Neural progenitor cell (in vitro differentiated cells): Measurements from ENCODE around the gene NFATC1. TPM values are rescaled to one million over a fixed set of nuclear protein-coding genes. Genes with fewer than 3 reads are reported as not detected.

Experiments
- DNase-seq: peaks from one replicate; pipeline ENCODE4 v3.0.0-alpha.2; 2016; ENCODE audit warnings: low spot score
- H2AFZ ChIP-seq: fragments of 200-600 bp; sonication (generic); replicated peaks from 2 replicates; pipeline ENCODE4 v1.6.1; 2016; ENCODE audit warnings: antibody characterized with exemption
- H3F3A ChIP-seq: fragments of 200-600 bp; sonication (generic); 2 replicates; pipeline ENCODE4 v1.6.1; 2016; ENCODE audit warnings: antibody characterized with exemption, low read depth
- H3K27ac ChIP-seq: fragments of 200-600 bp; sonication (generic); 2 replicates; pipeline ENCODE4 v1.5.1; 2016; ENCODE audit warnings: mild to moderate bottlenecking
- H3K27me3 ChIP-seq: fragments of 200-600 bp; sonication (generic); 2 replicates; pipeline ENCODE4 v1.6.1; 2016; ENCODE audit warnings: mild to moderate bottlenecking, moderate library complexity
- H3K36me3 ChIP-seq: fragments of 200-600 bp; sonication (generic); 2 replicates; pipeline ENCODE4 v1.5.1; 2016
- H3K4me1 ChIP-seq: fragments of 200-600 bp; sonication (generic); 2 replicates; pipeline ENCODE4 v1.6.1; 2016; ENCODE audit warnings: mixed run types
- H3K4me2 ChIP-seq: fragments of 200-600 bp; sonication (generic); 2 replicates; pipeline ENCODE4 v1.6.1; 2016
- H3K4me3 ChIP-seq: fragments of 200-600 bp; sonication (generic); 2 replicates; pipeline ENCODE4 v1.5.1; 2016
- H3K79me2 ChIP-seq: fragments of 200-600 bp; sonication (generic); 2 replicates; pipeline ENCODE4 v1.6.1; 2016; ENCODE audit warnings: low read depth
- H3K9ac ChIP-seq: fragments of 200-600 bp; sonication (generic); 2 replicates; pipeline ENCODE4 v1.6.1; 2016
- H3K9me3 ChIP-seq: fragments of 200-600 bp; sonication (generic); 2 replicates; pipeline ENCODE4 v1.5.1; 2016; ENCODE audit warnings: low read depth
- H4K20me1 ChIP-seq: fragments of 200-600 bp; sonication (generic); 2 replicates; pipeline ENCODE4 v1.6.1; 2016; ENCODE audit warnings: low read depth
- H3K27ac Mint-ChIP-seq: 3 replicates; pipeline ENCODE4 v1.8.0; 2021; ENCODE audit warnings: mixed read lengths
- H3K27me3 Mint-ChIP-seq: 2 replicates; pipeline ENCODE4 v1.8.0; 2022; ENCODE audit warnings: low read depth, mild to moderate bottlenecking, inconsistent platforms, moderate library complexity, mixed read lengths; ENCODE audit not compliant: insufficient read depth
- H3K36me3 Mint-ChIP-seq: 3 replicates; pipeline ENCODE4 v1.8.0; 2021; ENCODE audit warnings: mixed read lengths
- H3K4me1 Mint-ChIP-seq: 3 replicates; pipeline ENCODE4 v1.8.0; 2021; ENCODE audit warnings: mixed read lengths
- H3K4me3 Mint-ChIP-seq: 3 replicates; pipeline ENCODE4 v1.8.0; 2021; ENCODE audit warnings: mild to moderate bottlenecking, moderate library complexity, mixed read lengths
- H3K9me3 Mint-ChIP-seq: 3 replicates; pipeline ENCODE4 v1.8.0; 2020; ENCODE audit warnings: mixed read lengths
- CTCF ChIP-seq: fragments of 200-600 bp; sonication (generic); IDR thresholded peaks from 2 replicates; pipeline ENCODE4 v1.5.1; 2017; ENCODE audit warnings: antibody characterized with exemption, mild to moderate bottlenecking
- EZH2 ChIP-seq: fragments of 200-600 bp; sonication (generic); IDR thresholded peaks from 2 replicates; pipeline ENCODE4 v1.6.1; 2017; ENCODE audit warnings: antibody characterized with exemption, mild to moderate bottlenecking, moderate library complexity
- EZH2phosphoT487 ChIP-seq: fragments of 200-600 bp; sonication (generic); IDR thresholded peaks from 2 replicates; pipeline ENCODE4 v1.6.1; 2017; ENCODE audit warnings: antibody characterized with exemption
- total RNA-seq: library from RNA; depleted of rRNA; stranded (reverse); fragments of >200 nt; gene quantifications from 2 replicates; pipeline ENCODE4 v1.2.3, GENCODE V29; 2015; ENCODE audit warnings: low replicate concordance

NFATC1 gene
- total RNA-seq, 1 donor from 2014 or later: 2.3 TPM

GRCh38 chr18:79421275-79421857, 25.6 kb downstream of the NFATC1 start:
- H3K27ac ChIP-seq: no peak overlapping the region
- no peak overlapping the region for H3K4me3 ChIP-seq
- DNase-seq: no peak
- H3K27me3 Mint-ChIP-seq: peaks cover 8% of the 10 kb centered on the region
- H3K4me3 Mint-ChIP-seq: no peak overlapping the region
- no peak overlapping the region for H3K27ac Mint-ChIP-seq
- no peaks in the 10 kb centered on the region for H3K9me3 Mint-ChIP-seq
- peaks cover 24% of the 10 kb centered on the region for H3K4me1 Mint-ChIP-seq
- no peak overlapping the region for H3K4me2 ChIP-seq
- no peak overlapping the region for H2AFZ ChIP-seq
- H3F3A ChIP-seq: peaks cover 14% of the 10 kb centered on the region
- no peaks in the 10 kb centered on the region for H3K9me3 ChIP-seq
- peaks cover 8% of the 10 kb centered on the region for H3K4me1 ChIP-seq
- H3K36me3 ChIP-seq: no peaks in the 10 kb centered on the region
- no peaks in the 10 kb centered on the region for H3K79me2 ChIP-seq
- H4K20me1 ChIP-seq: no peaks in the 10 kb centered on the region
- H3K36me3 Mint-ChIP-seq: peaks cover 1% of the 10 kb centered on the region
- no peaks in the 10 kb centered on the region for H3K27me3 ChIP-seq
- TF ChIP-seq EZH2phosphoT487: no peak
- no peak for TF ChIP-seq CTCF
- no peak for TF ChIP-seq EZH2
- H3K9ac ChIP-seq: no peak overlapping the region

GRCh38 chr18:79422022-79422782, 26.5 kb downstream of the NFATC1 start:
- Histone ChIP-seq H3K27ac (no peak overlapping the region), H3K4me2 (no peak overlapping the region), H3K79me2 (no peaks in the 10 kb centered on the region), H2AFZ (no peak overlapping the region), H3K9ac (no peak overlapping the region), H3K4me3 (no peak overlapping the region), H3K4me1 (peaks cover 8% of the 10 kb centered on the region), H3K27me3 (no peaks in the 10 kb centered on the region), H4K20me1 (no peaks in the 10 kb centered on the region), H3F3A (peaks cover 14% of the 10 kb centered on the region), H3K9me3 (no peaks in the 10 kb centered on the region), H3K36me3 (no peaks in the 10 kb centered on the region)
- peaks cover 8% of the 10 kb centered on the region for H3K27me3 Mint-ChIP-seq
- H3K4me3 Mint-ChIP-seq: no peak overlapping the region
- H3K27ac Mint-ChIP-seq: peak overlapping the region; percentile 81
- peaks cover 24% of the 10 kb centered on the region for H3K4me1 Mint-ChIP-seq
- no peaks in the 10 kb centered on the region for H3K9me3 Mint-ChIP-seq
- H3K36me3 Mint-ChIP-seq: peaks cover 1% of the 10 kb centered on the region
- TF ChIP-seq CTCF: no peak
- no peak for TF ChIP-seq EZH2
- TF ChIP-seq EZH2phosphoT487: no peak
- DNase-seq: no peak

DNA sequence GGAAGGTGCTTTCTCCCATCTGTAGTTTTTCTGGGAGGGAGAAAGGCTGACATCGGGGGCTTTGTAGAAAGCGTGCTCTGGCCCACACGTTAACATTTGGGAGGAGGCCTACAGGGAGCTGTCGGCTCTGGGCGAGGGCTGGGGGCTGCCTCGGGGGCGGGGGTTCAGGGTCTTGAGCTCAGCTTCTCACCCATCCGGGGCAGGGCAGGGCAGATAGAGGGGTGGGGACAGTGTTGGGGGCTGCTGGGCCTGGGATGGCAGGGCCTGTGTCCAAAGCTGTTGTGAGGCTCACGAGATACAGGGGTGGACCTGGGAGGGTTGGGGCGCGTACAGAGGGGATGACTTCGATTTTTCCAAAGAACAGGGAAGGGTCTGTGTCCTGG, 27.0 kb downstream of the NFATC1 start:
- Histone ChIP-seq H3K4me1 (peaks cover 8% of the 10 kb centered on the region), H3K9ac (no peak overlapping the region), H3K27me3 (no peaks in the 10 kb centered on the region), H3K9me3 (no peaks in the 10 kb centered on the region), H4K20me1 (no peaks in the 10 kb centered on the region), H2AFZ (no peak overlapping the region), H3K36me3 (no peaks in the 10 kb centered on the region), H3K4me3 (no peak overlapping the region), H3F3A (peaks cover 14% of the 10 kb centered on the region), H3K27ac (no peak overlapping the region), H3K4me2 (no peak overlapping the region), H3K79me2 (no peaks in the 10 kb centered on the region)
- Mint-ChIP-seq H3K36me3 (peaks cover 1% of the 10 kb centered on the region), H3K27ac (no peak overlapping the region), H3K27me3 (peaks cover 8% of the 10 kb centered on the region), H3K4me1 (peaks cover 24% of the 10 kb centered on the region), H3K4me3 (no peak overlapping the region), H3K9me3 (no peaks in the 10 kb centered on the region)
- TF ChIP-seq EZH2phosphoT487 (no peak), CTCF (no peak), EZH2 (no peak)
- no peak for DNase-seq
